A549 (cell line): ENCODE results near the gene AHCYL2. TPM values are rescaled to one million over a fixed set of nuclear protein-coding genes. Genes with fewer than 3 reads are reported as not detected.

Source experiments
- ATAC-seq, 2 experiments: fragments of 200-7000 bp in 1 of 2; fragments of >200 bp in 1 of 2; cut with Nextera tagmentation in 1 of 2; cut with Tn5 transposase in 1 of 2; 3 replicates each; pipeline versions ENCODE4 v1.8.0 to v1.9.1; 2018 to 2020; ENCODE audit warnings: mild to moderate bottlenecking in 1 of 2, moderate library complexity in 1 of 2
- CTCF ChIA-PET: fragments of 300-600 bp; sonication (Branson Sonifier 250); formaldehyde crosslinking; extraction: SDS; loops from one replicate; lab custom pipeline; 2021; ENCODE audit warnings: antibody characterized with exemption, inconsistent platforms; lab: Yijun Ruan, JAX
- POLR2A ChIA-PET: fragments of 350-600 bp; formaldehyde crosslinking; extraction: SDS; loops from one replicate; lab custom pipeline; 2021; ENCODE audit warnings: antibody characterized with exemption, inconsistent platforms; lab: Yijun Ruan, JAX
- DNase-seq, 2 experiments: peaks; one replicate each; pipeline versions ENCODE4 v3.0.0 to v3.0.0-alpha.2; 2011 to 2016; ENCODE audit warnings: low read depth in 1 of 2, low spot score in 1 of 2
- FAIRE-seq: peaks from 2 replicates; lab custom pipeline; 2011; peaks lifted over from hg19 to GRCh38; lab: Jason Lieb, UNC
- H3K27ac ChIP-seq, 2 experiments: fragments of >200 bp; sonication (Bioruptor Twin); formaldehyde crosslinking; 3 replicates each; pipeline ENCODE4 v1.5.1; 2016 to 2017
- H3K4me1 ChIP-seq: fragments of >200 bp; sonication (Bioruptor Twin); formaldehyde crosslinking; 3 replicates; pipeline ENCODE4 v1.6.1; 2016
- H3K4me2 ChIP-seq: fragments of >200 bp; sonication (Bioruptor Twin); formaldehyde crosslinking; 3 replicates; pipeline ENCODE4 v1.6.1; 2016
- H3K4me3 ChIP-seq: fragments of >200 bp; sonication (Bioruptor Twin); formaldehyde crosslinking; 3 replicates; pipeline ENCODE4 v1.5.1; 2016
- H3K9me3 ChIP-seq: fragments of >200 bp; sonication (Bioruptor Twin); formaldehyde crosslinking; 3 replicates; pipeline ENCODE4 v1.6.1; 2016
- ATOH8 ChIP-seq: fragments of 250-450 bp; sonication (Bioruptor Pico); IDR thresholded peaks from 2 replicates; pipeline ENCODE4 v1.5.0; 2020; ENCODE audit warnings: low read depth, mild to moderate bottlenecking, moderate library complexity
- BCL3 ChIP-seq: fragments of >200 bp; sonication (Bioruptor Twin); formaldehyde crosslinking; IDR thresholded peaks from 3 replicates; pipeline ENCODE4 v1.6.1; 2016
- BHLHE40 ChIP-seq: IDR thresholded peaks from 2 replicates; pipeline ENCODE4 v1.6.1; 2012; ENCODE audit warnings: low read depth, low read length, inconsistent platforms
- CBX8 ChIP-seq: fragments of 200-600 bp; sonication (generic); IDR thresholded peaks from 2 replicates; pipeline ENCODE4 v1.6.1; 2016
- CTCF ChIP-seq: fragments of >200 bp; sonication (Bioruptor Twin); formaldehyde crosslinking; IDR thresholded peaks from 3 replicates; pipeline ENCODE4 v1.5.1; 2016
- EHF ChIP-seq: fragments of 250-450 bp; sonication (Bioruptor Pico); IDR thresholded peaks from 2 replicates; pipeline ENCODE4 v1.5.0; 2020; ENCODE audit warnings: mild to moderate bottlenecking
- EHMT2 ChIP-seq: fragments of 200-600 bp; sonication (generic); IDR thresholded peaks from 2 replicates; pipeline ENCODE4 v1.6.1; 2016; ENCODE audit warnings: antibody characterized with exemption, low read depth, mild to moderate bottlenecking, moderate library complexity
- EP300 ChIP-seq, 2 experiments: fragments of >200 bp; sonication (Bioruptor Twin); formaldehyde crosslinking; IDR thresholded peaks; 2 replicates in 1 of 2; 3 replicates in 1 of 2; pipeline ENCODE4 v1.6.1; 2016 to 2017
- ESRRA ChIP-seq: fragments of 150-350 bp; IDR thresholded peaks from 2 replicates; pipeline ENCODE4 v1.6.1; 2014; ENCODE audit warnings: mild to moderate bottlenecking, low read length, borderline replicate concordance
- FOXS1 ChIP-seq: fragments of 250-450 bp; sonication (Bioruptor Pico); IDR thresholded peaks from 2 replicates; pipeline ENCODE4 v1.5.0; 2020; ENCODE audit warnings: mild to moderate bottlenecking, moderate library complexity
- GATA3 ChIP-seq: IDR thresholded peaks from 2 replicates; pipeline ENCODE4 v1.6.1; 2012; ENCODE audit warnings: borderline replicate concordance
- HDAC2 ChIP-seq: fragments of 200-600 bp; sonication (generic); IDR thresholded peaks from 2 replicates; pipeline ENCODE4 v1.6.1; 2016
- HEYL ChIP-seq: fragments of 250-450 bp; sonication (Bioruptor Pico); IDR thresholded peaks from 2 replicates; pipeline ENCODE4 v1.8.0; 2021; ENCODE audit warnings: mild to moderate bottlenecking, moderate library complexity
- HOXA7 ChIP-seq: fragments of 250-450 bp; sonication (Bioruptor Pico); IDR thresholded peaks from 2 replicates; pipeline ENCODE4 v1.5.0; 2020; ENCODE audit warnings: mild to moderate bottlenecking, moderate library complexity
- KDM5A ChIP-seq: fragments of 200-600 bp; sonication (generic); IDR thresholded peaks from 2 replicates; pipeline ENCODE4 v1.6.1; 2016; ENCODE audit warnings: antibody characterized with exemption, mild to moderate bottlenecking
- MAFK ChIP-seq: fragments of 450-650 bp; IDR thresholded peaks from 2 replicates; pipeline ENCODE4 v1.6.1; 2014; ENCODE audit not compliant: partially characterized antibody
- NPAS2 ChIP-seq: fragments of 250-450 bp; sonication (Bioruptor Pico); IDR thresholded peaks from 2 replicates; pipeline ENCODE4 v1.8.0; 2022; ENCODE audit warnings: mild to moderate bottlenecking, moderate library complexity, borderline replicate concordance
- NR3C1 ChIP-seq: fragments of >200 bp; sonication (Bioruptor Twin); formaldehyde crosslinking; IDR thresholded peaks from 3 replicates; pipeline ENCODE4 v1.6.1; 2017
- POLR2A ChIP-seq: IDR thresholded peaks from 2 replicates; pipeline ENCODE4 v1.6.1; 2012; ENCODE audit warnings: mild to moderate bottlenecking, low read length
- RNF2 ChIP-seq: fragments of 200-600 bp; sonication (generic); IDR thresholded peaks from 2 replicates; pipeline ENCODE4 v1.6.1; 2016; ENCODE audit warnings: low read depth, mild to moderate bottlenecking, antibody characterized with exemption, moderate library complexity, borderline replicate concordance
- SREBF2 ChIP-seq: fragments of 450-650 bp; IDR thresholded peaks from 2 replicates; pipeline ENCODE4 v1.6.1; 2014; ENCODE audit warnings: mild to moderate bottlenecking, moderate library complexity
- TFCP2L1 ChIP-seq: fragments of 250-450 bp; sonication (Bioruptor Pico); IDR thresholded peaks from 2 replicates; pipeline ENCODE4 v1.5.0; 2021; ENCODE audit warnings: mild to moderate bottlenecking
- ZFP36 ChIP-seq: fragments of 450-650 bp; IDR thresholded peaks from 2 replicates; pipeline ENCODE4 v1.6.1; 2014; ENCODE audit warnings: borderline replicate concordance; ENCODE audit not compliant: partially characterized antibody
- ZNF302 ChIP-seq: fragments of 250-450 bp; sonication (Bioruptor Pico); IDR thresholded peaks from 2 replicates; pipeline ENCODE4 v1.9.0; 2021; ENCODE audit warnings: inconsistent platforms, mild to moderate bottlenecking, moderate library complexity
- ZSCAN20 ChIP-seq: fragments of 250-450 bp; sonication (Bioruptor Pico); IDR thresholded peaks from 2 replicates; pipeline ENCODE4 v1.8.0; 2022; ENCODE audit warnings: mild to moderate bottlenecking, moderate library complexity
- WGBS: methylation state at CpG from one replicate; pipeline ENCODE4 v1.1.6; 2017; ENCODE audit errors: missing lambda C conversion rate; 5-methylcytosine and 5-hydroxymethylcytosine counted together
- polyA plus RNA-seq, 4 experiments: library from polyadenylated mRNA; depleted of rRNA in 3 of 4; stranded (reverse); fragments of >200 nt; fragmentation: RNase III in 1 of 4; extraction: RNeasy Plus Mini Kit Qiagen cat#74134 plus additional on column Dnase treatment in 1 of 4; gene quantifications; 2 replicates in 3 of 4; 3 replicates in 1 of 4; pipeline ENCODE4 v1.2.3, GENCODE V29; 2011 to 2017
- TF ChIP-seq, protein P1 (sequence below): fragments of 450-650 bp; IDR thresholded peaks from 2 replicates; pipeline ENCODE4 v1.6.1; 2014; ENCODE audit warnings: antibody characterized with exemption

The AHCYL2 gene
- polyA plus RNA-seq, 2 of the 4 experiments (the other 2 are of a cell fraction): 10.8 to 25.9 TPM

DNA sequence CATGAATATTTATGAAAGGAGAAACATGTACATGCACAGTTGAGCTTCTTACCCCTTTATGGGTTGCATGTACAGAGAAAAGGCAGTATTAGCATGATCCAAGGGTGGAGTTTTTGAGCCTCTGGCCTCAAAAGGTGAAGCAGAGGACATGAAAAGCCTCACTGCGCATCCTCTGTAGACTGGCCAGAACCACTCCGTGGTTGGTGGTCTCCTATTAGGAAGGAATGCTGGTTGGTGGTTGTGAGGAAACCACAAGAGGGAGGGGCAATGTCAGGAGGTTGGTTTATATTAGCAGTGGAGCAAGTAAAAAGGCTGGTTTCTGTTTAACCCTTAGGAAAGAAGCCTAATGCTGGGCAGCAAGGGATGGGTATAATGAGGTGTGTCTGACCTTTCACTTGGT lies 37.5 kb downstream of the AHCYL2 start:
- DNase-seq: no peak
- Histone ChIP-seq H3K4me1 (peaks cover 21% of the 10 kb centered on the region; the same call in 2 of the 3 replicates), H3K4me2 (no peak overlapping the region), H3K9me3 (no peaks in the 10 kb centered on the region), H3K27ac (no peak overlapping the region), H3K4me3 (no peak overlapping the region)
- FAIRE-seq: no peak
- CTCF ChIA-PET: interaction anchor here (1.0 to 4.2 kb wide), 5 partner anchors 9 to 114 kb away, joined by 3 to 19 read pairs (median 5); no protein-coding TSS in a partner anchor
- ATAC-seq: no peak
- WGBS: 94% methylated on average over 2 of the region's 2 CpGs
- no peak for TF ChIP-seq HEYL (CRISPR knock-in tag)
- TF ChIP-seq NPAS2 (CRISPR knock-in tag): no peak
- no peak for TF ChIP-seq ESRRA
- no peak for TF ChIP-seq EP300 (IDR thresholded peaks at IDR 0.05)
- TF ChIP-seq NR3C1: no peak
- TF ChIP-seq EHF (CRISPR knock-in tag): no peak
- TF ChIP-seq ATOH8 (CRISPR knock-in tag): no peak
- TF ChIP-seq POLR2A: no peak
- no peak for TF ChIP-seq ZSCAN20
- TF ChIP-seq RNF2: no peak
- no peak for TF ChIP-seq BHLHE40
- POLR2A ChIA-PET: no interaction called here

DNA sequence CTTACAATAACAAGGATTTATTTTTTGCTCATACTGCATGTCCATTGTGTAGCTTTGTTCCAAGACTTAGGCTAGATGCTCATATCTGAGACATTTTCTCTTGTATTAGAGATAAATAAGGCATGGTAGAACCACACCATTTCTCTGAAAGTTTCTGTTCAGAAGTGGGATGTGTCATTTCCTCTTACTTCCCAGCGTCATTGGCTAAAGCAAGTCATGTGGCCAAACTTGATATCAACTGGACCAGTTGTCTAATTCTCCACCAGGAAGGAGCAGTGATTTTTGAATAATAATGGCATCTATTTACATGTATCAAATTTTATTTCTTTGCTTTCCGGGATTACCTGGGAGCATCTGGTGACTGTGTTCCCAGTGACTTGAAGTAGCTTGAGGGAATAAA lies 38.3 kb downstream of the AHCYL2 start:
- TF ChIP-seq, protein P1, sequence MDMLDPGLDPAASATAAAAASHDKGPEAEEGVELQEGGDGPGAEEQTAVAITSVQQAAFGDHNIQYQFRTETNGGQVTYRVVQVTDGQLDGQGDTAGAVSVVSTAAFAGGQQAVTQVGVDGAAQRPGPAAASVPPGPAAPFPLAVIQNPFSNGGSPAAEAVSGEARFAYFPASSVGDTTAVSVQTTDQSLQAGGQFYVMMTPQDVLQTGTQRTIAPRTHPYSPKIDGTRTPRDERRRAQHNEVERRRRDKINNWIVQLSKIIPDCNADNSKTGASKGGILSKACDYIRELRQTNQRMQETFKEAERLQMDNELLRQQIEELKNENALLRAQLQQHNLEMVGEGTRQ: peak; percentile 20; the same call in 1 of the 2 replicates
- TF ChIP-seq TFCP2L1 (no peak), HDAC2 (no peak), NPAS2 (CRISPR knock-in tag) (no peak), FOXS1 (CRISPR knock-in tag) (no peak), NR3C1 (no peak), EHMT2 (no peak), CTCF (no peak), RNF2 (no peak)
- Histone ChIP-seq H3K4me1 (peaks cover 21% of the 10 kb centered on the region; the same call in 2 of the 3 replicates), H3K4me2 (no peak overlapping the region), H3K9me3 (no peaks in the 10 kb centered on the region), H3K27ac (no peak overlapping the region), H3K4me3 (no peak overlapping the region)
- no peak for FAIRE-seq
- ChIA-PET CTCF (interaction anchor here (1.0 to 1.9 kb wide), 6 partner anchors 8 to 113 kb away, joined by 3 to 9 read pairs (median 4); no protein-coding TSS in a partner anchor), POLR2A (no interaction called here)
- 92% methylated on average over 2 of the region's 2 CpGs for WGBS
- DNase-seq: no peak
- ATAC-seq: no peak

GRCh38 chr7:129264534-129264933 lies 39.7 kb downstream of the AHCYL2 start:
- WGBS: 3% methylated on average over 4 of the region's 4 CpGs

More at GRCh38 chr7:129264534-129264933, 39.7 kb downstream of the AHCYL2 start:
- no peak for TF ChIP-seq RNF2
- no peak for TF ChIP-seq ZSCAN20
- TF ChIP-seq CBX8: no peak
- no peak for TF ChIP-seq KDM5A
- no peak for TF ChIP-seq GATA3
- TF ChIP-seq TFCP2L1: no peak
- TF ChIP-seq ZFP36: no peak
- TF ChIP-seq HOXA7: no peak
- no peak for TF ChIP-seq EHF (CRISPR knock-in tag)
- TF ChIP-seq ATOH8 (CRISPR knock-in tag): no peak
- TF ChIP-seq HDAC2: no peak
- no peak for TF ChIP-seq ZNF302
- no peak for TF ChIP-seq BCL3
- no peak for TF ChIP-seq MAFK
- TF ChIP-seq SREBF2: no peak
- TF ChIP-seq, all 56 proteins: peak for 0
- H3K4me2 ChIP-seq: peak overlapping the region; percentile 36
- H3K27ac ChIP-seq: no peak overlapping the region
- FAIRE-seq (no peak), ATAC-seq (peak in 1 of 2 experiments; percentile 61; a peak in 2 of 6 replicates), DNase-seq (peak in 1 of 2 experiments; percentile 72)
- ChIA-PET CTCF (interaction anchor here (1.2 to 1.9 kb wide), 3 partner anchors 10 to 103 kb away, joined by 3 to 9 read pairs (median 3); no protein-coding TSS in a partner anchor), POLR2A (no interaction called here)
- no peaks in the 10 kb centered on the region for H3K9me3 ChIP-seq
- H3K4me1 ChIP-seq: peaks cover 17% of the 10 kb centered on the region; the same call in 2 of the 3 replicates
- no peak overlapping the region for H3K4me3 ChIP-seq
